Measurements from ENCODE around the gene CNOT8. TPM values are rescaled to one million over a fixed set of nuclear protein-coding genes. Genes with fewer than 3 reads are reported as not detected.

CNOT8 gene
- total RNA-seq, 1 donor from 2014 or later, result 82.5 TPM

DNA sequence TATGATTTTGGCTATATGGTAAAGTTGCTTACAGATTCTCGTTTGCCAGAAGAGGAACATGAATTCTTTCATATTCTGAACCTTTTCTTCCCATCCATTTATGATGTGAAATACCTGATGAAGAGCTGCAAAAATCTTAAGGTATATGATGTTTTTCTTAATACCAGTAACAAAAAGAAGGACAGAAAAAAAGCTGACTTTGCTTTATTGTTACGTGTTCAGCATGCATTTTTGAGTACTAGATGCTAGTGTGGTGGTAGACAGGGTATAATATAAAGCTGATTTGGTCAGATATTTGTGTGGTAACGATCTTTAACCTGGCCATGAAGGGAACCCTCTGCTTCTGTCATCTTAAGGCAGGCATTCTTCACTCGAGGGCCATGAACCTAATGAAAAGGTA is 13.3 kb downstream of the CNOT8 start:
- TF ChIP-seq, protein P1, sequence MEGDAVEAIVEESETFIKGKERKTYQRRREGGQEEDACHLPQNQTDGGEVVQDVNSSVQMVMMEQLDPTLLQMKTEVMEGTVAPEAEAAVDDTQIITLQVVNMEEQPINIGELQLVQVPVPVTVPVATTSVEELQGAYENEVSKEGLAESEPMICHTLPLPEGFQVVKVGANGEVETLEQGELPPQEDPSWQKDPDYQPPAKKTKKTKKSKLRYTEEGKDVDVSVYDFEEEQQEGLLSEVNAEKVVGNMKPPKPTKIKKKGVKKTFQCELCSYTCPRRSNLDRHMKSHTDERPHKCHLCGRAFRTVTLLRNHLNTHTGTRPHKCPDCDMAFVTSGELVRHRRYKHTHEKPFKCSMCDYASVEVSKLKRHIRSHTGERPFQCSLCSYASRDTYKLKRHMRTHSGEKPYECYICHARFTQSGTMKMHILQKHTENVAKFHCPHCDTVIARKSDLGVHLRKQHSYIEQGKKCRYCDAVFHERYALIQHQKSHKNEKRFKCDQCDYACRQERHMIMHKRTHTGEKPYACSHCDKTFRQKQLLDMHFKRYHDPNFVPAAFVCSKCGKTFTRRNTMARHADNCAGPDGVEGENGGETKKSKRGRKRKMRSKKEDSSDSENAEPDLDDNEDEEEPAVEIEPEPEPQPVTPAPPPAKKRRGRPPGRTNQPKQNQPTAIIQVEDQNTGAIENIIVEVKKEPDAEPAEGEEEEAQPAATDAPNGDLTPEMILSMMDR (IDR thresholded peaks at IDR 0.05; ENCODE audit: insufficient read depth, low read length, poor library complexity, severe bottlenecking), result no peak
- Histone ChIP-seq H3K36me3 (ENCODE audit: control insufficient read depth, insufficient read depth, low read length) (peaks cover 3% of the 10 kb centered on the region), H3K4me3 (ENCODE audit: low read depth, low read length) (no peak overlapping the region), H3K27me3 (ENCODE audit: control insufficient read depth, insufficient read depth, low read length) (no peaks in the 10 kb centered on the region)
- DNase-seq (ENCODE audit: low read depth), result no peak

DNA sequence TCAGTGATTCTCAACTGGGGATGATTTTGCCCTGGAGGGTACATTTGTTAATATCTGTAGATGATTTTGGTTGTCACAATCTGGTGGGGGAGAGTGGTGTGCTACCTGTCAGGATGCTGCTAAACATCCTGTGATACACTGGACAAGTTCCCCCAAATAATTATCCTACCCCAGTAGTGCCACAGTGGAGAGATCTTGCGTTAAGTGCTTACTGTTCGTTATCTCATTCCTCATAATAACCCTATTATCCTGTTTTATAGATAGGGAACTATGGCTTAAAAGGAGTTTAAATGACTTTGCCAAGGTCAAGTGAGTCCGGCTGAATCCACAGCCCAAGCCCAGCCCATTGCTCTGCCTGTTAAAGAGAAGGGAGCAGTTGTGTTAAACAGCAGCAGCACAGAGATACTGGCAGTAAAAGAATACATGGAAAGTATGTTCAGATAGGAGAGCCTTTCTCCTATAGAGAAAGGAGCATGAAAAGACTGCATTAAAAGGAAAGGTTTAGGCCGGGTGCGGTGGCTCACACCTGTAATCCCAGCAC is 15.4 kb downstream of the CNOT8 start:
- TF ChIP-seq, protein P1 (IDR thresholded peaks at IDR 0.05; ENCODE audit: insufficient read depth, low read length, poor library complexity, severe bottlenecking), result no peak
- peaks cover 4% of the 10 kb centered on the region for H3K36me3 ChIP-seq (ENCODE audit: control insufficient read depth, insufficient read depth, low read length)
- no peak overlapping the region for H3K4me3 ChIP-seq (ENCODE audit: low read depth, low read length)
- DNase-seq (ENCODE audit: low read depth), result no peak
- no peaks in the 10 kb centered on the region for H3K27me3 ChIP-seq (ENCODE audit: control insufficient read depth, insufficient read depth, low read length)

DNA sequence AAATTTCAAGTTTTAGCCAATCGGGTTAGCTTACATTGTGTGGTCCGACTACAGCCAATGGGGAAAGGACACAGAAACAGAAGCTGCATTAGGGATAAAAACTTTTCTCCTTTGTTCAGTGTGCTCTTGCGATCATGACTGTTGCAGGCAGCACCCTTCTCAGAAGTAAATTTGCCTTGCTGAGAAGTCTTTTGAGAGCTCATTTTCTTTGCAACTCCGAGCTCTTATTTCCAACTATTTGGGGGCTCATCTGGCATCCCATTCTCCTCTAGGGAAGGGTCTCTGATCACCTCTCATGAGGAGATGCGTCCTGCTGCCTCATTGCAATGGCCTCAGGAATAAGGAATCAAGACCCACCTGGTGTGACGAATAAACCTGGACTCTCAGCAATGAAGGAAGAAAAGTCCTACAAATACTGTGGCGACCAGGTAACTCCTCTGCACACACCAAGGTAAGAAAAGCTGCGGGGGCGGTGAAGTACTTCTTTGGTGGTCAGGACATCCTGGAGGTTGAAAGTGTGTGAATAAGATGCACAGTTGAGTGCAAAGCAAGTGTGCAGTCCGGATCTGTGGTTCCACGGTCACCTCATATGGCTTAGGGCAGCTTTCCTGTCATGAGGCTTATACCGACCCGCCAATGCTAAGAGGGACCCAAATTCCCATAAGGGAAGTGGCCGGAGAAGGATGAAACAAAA is 20.4 kb downstream of the CNOT8 start:
- no peak overlapping the region for H3K4me3 ChIP-seq (ENCODE audit: low read depth, low read length)
- H3K36me3 ChIP-seq (ENCODE audit: control insufficient read depth, insufficient read depth, low read length), result peaks cover 4% of the 10 kb centered on the region
- TF ChIP-seq, protein P1 (IDR thresholded peaks at IDR 0.05; ENCODE audit: insufficient read depth, low read length, poor library complexity, severe bottlenecking), result no peak
- H3K27me3 ChIP-seq (ENCODE audit: control insufficient read depth, insufficient read depth, low read length), result no peaks in the 10 kb centered on the region
- DNase-seq (ENCODE audit: low read depth), result no peak

DNA sequence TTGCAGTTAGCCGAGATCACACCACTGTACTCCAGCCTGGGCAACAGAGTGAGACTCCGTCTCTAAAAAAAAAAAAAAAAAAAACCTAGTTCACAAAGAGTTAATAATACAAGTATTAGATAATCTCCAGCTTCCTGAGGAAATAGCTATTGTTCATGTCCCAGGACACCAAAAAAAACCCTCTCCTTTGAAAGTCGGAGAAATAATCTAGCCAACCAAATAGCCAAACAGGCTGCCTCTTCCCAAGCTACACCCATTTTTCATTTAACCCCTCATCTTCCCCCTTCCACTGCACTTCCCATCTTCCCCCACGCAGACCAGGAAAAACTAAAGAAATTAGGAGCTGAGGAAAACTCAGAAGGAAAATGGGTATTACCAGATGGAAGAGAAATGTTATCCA is 23.6 kb downstream of the CNOT8 start:
- Histone ChIP-seq H3K36me3 (ENCODE audit: control insufficient read depth, insufficient read depth, low read length) (peaks cover 2% of the 10 kb centered on the region), H3K27me3 (ENCODE audit: control insufficient read depth, insufficient read depth, low read length) (no peaks in the 10 kb centered on the region), H3K4me3 (ENCODE audit: low read depth, low read length) (no peak overlapping the region)
- no peak for DNase-seq (ENCODE audit: low read depth)
- TF ChIP-seq, protein P1 (IDR thresholded peaks at IDR 0.05; ENCODE audit: insufficient read depth, low read length, poor library complexity, severe bottlenecking), result no peak

DNA sequence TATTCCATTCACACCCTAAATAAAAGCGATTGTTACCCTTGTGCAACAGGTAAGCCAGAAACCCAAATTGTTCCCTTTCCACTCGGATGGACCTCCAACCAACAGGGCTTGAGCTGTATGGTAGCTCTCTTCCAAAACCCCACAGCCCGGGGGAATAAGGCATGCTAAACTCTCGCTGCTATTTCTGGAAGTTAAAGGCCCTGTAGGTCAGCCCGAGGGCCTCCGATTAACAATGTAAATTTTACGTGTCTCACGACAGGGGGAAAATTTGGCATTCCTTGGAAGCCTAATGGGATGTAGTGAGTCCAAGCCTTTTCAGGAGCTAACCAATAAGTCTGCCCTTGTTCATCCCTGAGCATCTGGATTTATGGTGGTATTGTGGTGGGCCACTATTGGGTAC is 26.0 kb downstream of the CNOT8 start:
- TF ChIP-seq, protein P1 (IDR thresholded peaks at IDR 0.05; ENCODE audit: insufficient read depth, low read length, poor library complexity, severe bottlenecking), result no peak
- Histone ChIP-seq H3K4me3 (ENCODE audit: low read depth, low read length) (no peak overlapping the region), H3K36me3 (ENCODE audit: control insufficient read depth, insufficient read depth, low read length) (peaks cover 1% of the 10 kb centered on the region), H3K27me3 (ENCODE audit: control insufficient read depth, insufficient read depth, low read length) (no peaks in the 10 kb centered on the region)
- no peak for DNase-seq (ENCODE audit: low read depth)

DNA sequence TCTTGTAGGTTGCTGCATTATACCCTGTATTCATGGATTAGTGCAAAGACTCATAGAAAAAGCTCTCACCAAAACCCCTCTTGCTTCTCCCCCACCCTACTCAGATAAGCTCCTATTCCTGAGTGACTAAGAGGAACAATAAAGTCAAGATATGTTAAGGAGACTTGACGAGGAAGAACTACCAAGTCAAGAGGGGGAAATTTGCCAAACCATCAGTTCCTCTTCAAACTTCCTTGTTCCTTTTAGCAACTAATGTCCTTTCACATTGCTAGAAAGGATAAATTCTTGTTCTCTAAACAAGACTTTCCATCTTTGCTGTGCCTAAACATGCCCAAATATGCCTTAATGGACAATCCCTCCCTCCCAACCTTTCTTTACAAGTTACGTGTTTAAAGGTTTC is 27.0 kb downstream of the CNOT8 start:
- Histone ChIP-seq H3K4me3 (ENCODE audit: low read depth, low read length) (no peak overlapping the region), H3K36me3 (ENCODE audit: control insufficient read depth, insufficient read depth, low read length) (peaks cover 1% of the 10 kb centered on the region), H3K27me3 (ENCODE audit: control insufficient read depth, insufficient read depth, low read length) (no peaks in the 10 kb centered on the region)
- TF ChIP-seq, protein P1 (IDR thresholded peaks at IDR 0.05; ENCODE audit: insufficient read depth, low read length, poor library complexity, severe bottlenecking), result no peak
- DNase-seq (ENCODE audit: low read depth), result no peak

Measured in kidney epithelial cell (primary cell).